HepG2 (cell line): ENCODE data around the gene OPRL1. TPM values are rescaled to one million over a fixed set of nuclear protein-coding genes. Genes with fewer than 3 reads are reported as not detected.

Source experiments
- ARNTL ChIP-seq: sonication (generic); formaldehyde crosslinking; IDR thresholded peaks from 2 replicates; pipeline ENCODE4 v1.4.0; 2020; ENCODE audit warnings: mild to moderate bottlenecking, missing genetic modification reagents
- BHLHE40 ChIP-seq: IDR thresholded peaks from 2 replicates; pipeline ENCODE4 v1.6.1; 2011; ENCODE audit warnings: low read length, improper control_type of control experiment
- DPF2 ChIP-seq: sonication (generic); formaldehyde crosslinking; IDR thresholded peaks from 2 replicates; pipeline ENCODE4 v1.4.0; 2020; ENCODE audit warnings: mild to moderate bottlenecking, low read depth, missing genetic modification reagents, borderline replicate concordance
- FOXK1 ChIP-seq: sonication (generic); formaldehyde crosslinking; IDR thresholded peaks from 2 replicates; pipeline ENCODE4 v1.4.0; 2020; ENCODE audit warnings: low read depth, missing genetic modification reagents, borderline replicate concordance
- FOXM1 ChIP-seq: sonication (generic); formaldehyde crosslinking; IDR thresholded peaks from 2 replicates; pipeline ENCODE4 v1.5.0; 2020; ENCODE audit warnings: missing genetic modification reagents
- FOXP4 ChIP-seq: sonication (generic); formaldehyde crosslinking; IDR thresholded peaks from 2 replicates; pipeline ENCODE4 v1.4.0; 2020; ENCODE audit warnings: missing genetic modification reagents
- NCOA2 ChIP-seq: sonication (generic); formaldehyde crosslinking; IDR thresholded peaks from 2 replicates; pipeline ENCODE4 v1.8.0; 2022; ENCODE audit warnings: inconsistent platforms
- NFKBIZ ChIP-seq: IDR thresholded peaks from 2 replicates; pipeline ENCODE4 v1.6.1; 2018; ENCODE audit warnings: missing genetic modification reagents, missing compliant biosample characterization
- RARG ChIP-seq: sonication (generic); formaldehyde crosslinking; IDR thresholded peaks from 2 replicates; pipeline ENCODE4 v1.4.0; 2020; ENCODE audit warnings: low read depth, mild to moderate bottlenecking, missing genetic modification reagents
- ZNF546 ChIP-seq: sonication (generic); formaldehyde crosslinking; conservative IDR thresholded peaks from 2 replicates; pipeline ENCODE4 v1.8.1; 2023; ENCODE audit warnings: mild to moderate bottlenecking, missing genetic modification reagents
- ZNF547 ChIP-seq: sonication (generic); formaldehyde crosslinking; IDR thresholded peaks from 2 replicates; pipeline ENCODE4 v1.5.1; 2020; ENCODE audit warnings: mild to moderate bottlenecking, missing genetic modification reagents
- ZNF597 ChIP-seq: sonication (generic); formaldehyde crosslinking; IDR thresholded peaks from 2 replicates; pipeline ENCODE4 v1.5.0; 2020; ENCODE audit warnings: missing genetic modification reagents
- ZNF878 ChIP-seq: sonication (generic); formaldehyde crosslinking; IDR thresholded peaks from 2 replicates; pipeline ENCODE4 v1.8.1; 2023; ENCODE audit warnings: mild to moderate bottlenecking, missing genetic modification reagents, moderate library complexity
- polyA plus RNA-seq, 8 experiments: library from polyadenylated mRNA; depleted of rRNA in 3 of 8; stranded (reverse) in 7 of 8; unstranded in 1 of 8; fragments of >200 nt; fragmentation: Illumina TruSeq in 4 of 8; extraction: Trizol in 4 of 8; gene quantifications; 2 replicates each; pipeline versions ENCODE4 v1.2.1 to v1.2.3, GENCODE V29; 2011 to 2016; ENCODE audit warnings: low read depth in 4 of 8, missing spikeins in 1 of 8, mixed read lengths in 1 of 8; ENCODE audit not compliant: insufficient read depth in 1 of 8
- total RNA-seq, 5 experiments: library from RNA; depleted of rRNA; stranded (reverse); fragments of >200 nt; fragmentation: Illumina TruSeq; extraction: Trizol; gene quantifications; 2 replicates each; pipeline ENCODE4 v1.2.3, GENCODE V29; 2016; ENCODE audit warnings: low read depth in 1 of 5
- TF ChIP-seq, protein P1 (sequence below): sonication (generic); formaldehyde crosslinking; IDR thresholded peaks from 2 replicates; pipeline ENCODE4 v1.4.0; 2020; ENCODE audit warnings: missing genetic modification reagents, borderline replicate concordance
- TF ChIP-seq, protein P2 (sequence below): sonication (generic); formaldehyde crosslinking; IDR thresholded peaks from 2 replicates; pipeline ENCODE4 v1.5.1; 2020; ENCODE audit warnings: missing genetic modification reagents, mild to moderate bottlenecking, borderline replicate concordance
- TF ChIP-seq, protein P3 (sequence below): sonication (generic); formaldehyde crosslinking; IDR thresholded peaks from 2 replicates; pipeline ENCODE4 v1.4.0; 2020; ENCODE audit warnings: missing genetic modification reagents, borderline replicate concordance

The OPRL1 gene
- total and polyA plus RNA-seq, 2 of the 13 experiments (the other 11 are each of a cell fraction or from before 2014, with no cell fraction given), result 0.35 to 0.71 TPM

- TF ChIP-seq, protein P1, sequence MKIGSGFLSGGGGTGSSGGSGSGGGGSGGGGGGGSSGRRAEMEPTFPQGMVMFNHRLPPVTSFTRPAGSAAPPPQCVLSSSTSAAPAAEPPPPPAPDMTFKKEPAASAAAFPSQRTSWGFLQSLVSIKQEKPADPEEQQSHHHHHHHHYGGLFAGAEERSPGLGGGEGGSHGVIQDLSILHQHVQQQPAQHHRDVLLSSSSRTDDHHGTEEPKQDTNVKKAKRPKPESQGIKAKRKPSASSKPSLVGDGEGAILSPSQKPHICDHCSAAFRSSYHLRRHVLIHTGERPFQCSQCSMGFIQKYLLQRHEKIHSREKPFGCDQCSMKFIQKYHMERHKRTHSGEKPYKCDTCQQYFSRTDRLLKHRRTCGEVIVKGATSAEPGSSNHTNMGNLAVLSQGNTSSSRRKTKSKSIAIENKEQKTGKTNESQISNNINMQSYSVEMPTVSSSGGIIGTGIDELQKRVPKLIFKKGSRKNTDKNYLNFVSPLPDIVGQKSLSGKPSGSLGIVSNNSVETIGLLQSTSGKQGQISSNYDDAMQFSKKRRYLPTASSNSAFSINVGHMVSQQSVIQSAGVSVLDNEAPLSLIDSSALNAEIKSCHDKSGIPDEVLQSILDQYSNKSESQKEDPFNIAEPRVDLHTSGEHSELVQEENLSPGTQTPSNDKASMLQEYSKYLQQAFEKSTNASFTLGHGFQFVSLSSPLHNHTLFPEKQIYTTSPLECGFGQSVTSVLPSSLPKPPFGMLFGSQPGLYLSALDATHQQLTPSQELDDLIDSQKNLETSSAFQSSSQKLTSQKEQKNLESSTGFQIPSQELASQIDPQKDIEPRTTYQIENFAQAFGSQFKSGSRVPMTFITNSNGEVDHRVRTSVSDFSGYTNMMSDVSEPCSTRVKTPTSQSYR, result peak; percentile 85; the same call in 1 of the 2 replicates
- TF ChIP-seq ZNF597, result no peak
- peak; percentile 76 for TF ChIP-seq FOXP4 (CRISPR knock-in tag)
- TF ChIP-seq NFKBIZ (CRISPR knock-in tag), result 0 out of 2 replicates have a peak, but pooled peaks have one; percentile 40
- no peak for TF ChIP-seq FOXM1 (CRISPR knock-in tag)
- TF ChIP-seq ARNTL (CRISPR knock-in tag), result peak; percentile 50; the same call in 1 of the 2 replicates
- no peak for TF ChIP-seq ZNF878 (CRISPR knock-in tag)
- TF ChIP-seq, protein P2, sequence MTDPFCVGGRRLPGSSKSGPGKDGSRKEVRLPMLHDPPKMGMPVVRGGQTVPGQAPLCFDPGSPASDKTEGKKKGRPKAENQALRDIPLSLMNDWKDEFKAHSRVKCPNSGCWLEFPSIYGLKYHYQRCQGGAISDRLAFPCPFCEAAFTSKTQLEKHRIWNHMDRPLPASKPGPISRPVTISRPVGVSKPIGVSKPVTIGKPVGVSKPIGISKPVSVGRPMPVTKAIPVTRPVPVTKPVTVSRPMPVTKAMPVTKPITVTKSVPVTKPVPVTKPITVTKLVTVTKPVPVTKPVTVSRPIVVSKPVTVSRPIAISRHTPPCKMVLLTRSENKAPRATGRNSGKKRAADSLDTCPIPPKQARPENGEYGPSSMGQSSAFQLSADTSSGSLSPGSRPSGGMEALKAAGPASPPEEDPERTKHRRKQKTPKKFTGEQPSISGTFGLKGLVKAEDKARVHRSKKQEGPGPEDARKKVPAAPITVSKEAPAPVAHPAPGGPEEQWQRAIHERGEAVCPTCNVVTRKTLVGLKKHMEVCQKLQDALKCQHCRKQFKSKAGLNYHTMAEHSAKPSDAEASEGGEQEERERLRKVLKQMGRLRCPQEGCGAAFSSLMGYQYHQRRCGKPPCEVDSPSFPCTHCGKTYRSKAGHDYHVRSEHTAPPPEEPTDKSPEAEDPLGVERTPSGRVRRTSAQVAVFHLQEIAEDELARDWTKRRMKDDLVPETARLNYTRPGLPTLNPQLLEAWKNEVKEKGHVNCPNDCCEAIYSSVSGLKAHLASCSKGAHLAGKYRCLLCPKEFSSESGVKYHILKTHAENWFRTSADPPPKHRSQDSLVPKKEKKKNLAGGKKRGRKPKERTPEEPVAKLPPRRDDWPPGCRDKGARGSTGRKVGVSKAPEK (CRISPR knock-in tag), result peak; percentile 92; the same call in 1 of the 2 replicates
- TF ChIP-seq ZNF546 (CRISPR knock-in tag), result no peak
- TF ChIP-seq BHLHE40, result no peak; the same call in 1 of the 2 replicates
- peak; percentile 78; the same call in 1 of the 2 replicates for TF ChIP-seq FOXK1 (CRISPR knock-in tag)
- no peak for TF ChIP-seq RARG (CRISPR knock-in tag)
- no peak; the same call in 1 of the 2 replicates for TF ChIP-seq ZNF547
- TF ChIP-seq, protein P3, sequence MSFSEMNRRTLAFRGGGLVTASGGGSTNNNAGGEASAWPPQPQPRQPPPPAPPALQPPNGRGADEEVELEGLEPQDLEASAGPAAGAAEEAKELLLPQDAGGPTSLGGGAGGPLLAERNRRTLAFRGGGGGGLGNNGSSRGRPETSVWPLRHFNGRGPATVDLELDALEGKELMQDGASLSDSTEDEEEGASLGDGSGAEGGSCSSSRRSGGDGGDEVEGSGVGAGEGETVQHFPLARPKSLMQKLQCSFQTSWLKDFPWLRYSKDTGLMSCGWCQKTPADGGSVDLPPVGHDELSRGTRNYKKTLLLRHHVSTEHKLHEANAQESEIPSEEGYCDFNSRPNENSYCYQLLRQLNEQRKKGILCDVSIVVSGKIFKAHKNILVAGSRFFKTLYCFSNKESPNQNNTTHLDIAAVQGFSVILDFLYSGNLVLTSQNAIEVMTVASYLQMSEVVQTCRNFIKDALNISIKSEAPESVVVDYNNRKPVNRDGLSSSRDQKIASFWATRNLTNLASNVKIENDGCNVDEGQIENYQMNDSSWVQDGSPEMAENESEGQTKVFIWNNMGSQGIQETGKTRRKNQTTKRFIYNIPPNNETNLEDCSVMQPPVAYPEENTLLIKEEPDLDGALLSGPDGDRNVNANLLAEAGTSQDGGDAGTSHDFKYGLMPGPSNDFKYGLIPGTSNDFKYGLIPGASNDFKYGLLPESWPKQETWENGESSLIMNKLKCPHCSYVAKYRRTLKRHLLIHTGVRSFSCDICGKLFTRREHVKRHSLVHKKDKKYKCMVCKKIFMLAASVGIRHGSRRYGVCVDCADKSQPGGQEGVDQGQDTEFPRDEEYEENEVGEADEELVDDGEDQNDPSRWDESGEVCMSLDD (CRISPR knock-in tag), result peak; percentile 68; the same call in 1 of the 2 replicates
- TF ChIP-seq NCOA2 (CRISPR knock-in tag), result peak; percentile 46
- no peak for TF ChIP-seq DPF2 (CRISPR knock-in tag)
Observed at GRCh38 chr20:64053841-64054661, 25.8 kb upstream of the OPRL1 start (continued).
